Retinal pigment epithelial cell (primary cell): Measurements from ENCODE around the gene CHAT.

Experiments
- DNase-seq: peaks from one replicate; pipeline ENCODE4 v3.0.0-alpha.2; 2010; ENCODE audit warnings: low read depth
- H3K4me3 ChIP-seq: 2 replicates; pipeline ENCODE4 v1.5.1; 2011; ENCODE audit warnings: mild to moderate bottlenecking, low read length, control low read depth, moderate library complexity
- CTCF ChIP-seq: conservative IDR thresholded peaks from 2 replicates; pipeline ENCODE4 v1.5.1; 2011; ENCODE audit warnings: low read depth, low read length, control low read depth, inconsistent platforms

CHAT gene

DNA sequence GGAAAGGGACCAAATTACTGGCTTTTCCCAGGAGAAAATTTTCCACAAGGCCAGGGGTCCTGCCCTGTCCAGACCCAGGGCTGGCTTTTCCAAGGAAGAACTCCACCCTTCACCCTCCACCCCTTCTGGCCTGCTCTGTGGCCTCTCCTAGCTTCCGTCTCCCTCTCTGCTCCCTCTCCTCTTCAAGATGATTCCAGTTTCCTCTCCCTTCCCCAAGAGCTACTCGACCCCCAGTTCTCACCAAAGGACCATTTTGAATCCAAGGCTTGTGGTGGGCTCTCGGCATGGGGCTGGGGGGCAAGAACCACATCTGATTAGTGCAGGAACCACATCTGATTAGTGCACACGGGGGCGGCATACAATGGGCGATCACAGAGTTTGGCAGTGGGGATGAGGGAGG, 7.7 kb downstream of the CHAT start:
- no peak overlapping the region for H3K4me3 ChIP-seq
- no peak for DNase-seq
- TF ChIP-seq CTCF: no peak

- H3K4me3 ChIP-seq: no peak overlapping the region
- no peak for DNase-seq
- TF ChIP-seq CTCF: no peak
Measured at GRCh38 chr10:49622426-49623425, 8.9 kb downstream of the CHAT start.

GRCh38 chr10:49624629-49625028, 10.8 kb downstream of the CHAT start:
- no peak for DNase-seq
- TF ChIP-seq CTCF: no peak
- no peak overlapping the region for H3K4me3 ChIP-seq

- no peak for DNase-seq
- TF ChIP-seq CTCF: no peak
- H3K4me3 ChIP-seq: no peak overlapping the region
Measured at GRCh38 chr10:49625411-49625810, 11.6 kb downstream of the CHAT start.

DNA sequence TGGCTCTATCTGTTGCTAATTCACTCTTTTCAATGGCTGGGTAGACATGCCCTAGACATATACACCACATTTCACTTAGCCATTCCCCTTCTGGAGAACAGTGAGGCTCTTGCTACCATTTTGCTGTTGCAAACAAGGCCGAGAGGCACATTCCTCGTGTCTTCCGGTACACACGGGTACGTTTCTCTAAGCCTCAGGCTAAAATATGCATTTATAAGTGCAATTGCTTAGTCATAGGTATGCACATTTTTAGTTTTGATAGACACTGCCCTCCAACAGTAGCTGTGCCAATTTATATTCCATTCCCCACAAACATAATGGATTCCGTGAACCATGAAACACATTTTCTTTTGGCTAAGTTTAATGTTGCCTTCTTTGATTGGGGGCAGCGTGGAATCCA, 13.2 kb downstream of the CHAT start:
- DNase-seq: no peak
- H3K4me3 ChIP-seq: no peak overlapping the region
- TF ChIP-seq CTCF: no peak

- TF ChIP-seq CTCF: no peak
- DNase-seq: no peak
- H3K4me3 ChIP-seq: no peak overlapping the region
Measured at GRCh38 chr10:49627644-49628247, 13.9 kb downstream of the CHAT start.
